ENCODE results near the gene SLC35F3.

SLC35F3 gene

DNA sequence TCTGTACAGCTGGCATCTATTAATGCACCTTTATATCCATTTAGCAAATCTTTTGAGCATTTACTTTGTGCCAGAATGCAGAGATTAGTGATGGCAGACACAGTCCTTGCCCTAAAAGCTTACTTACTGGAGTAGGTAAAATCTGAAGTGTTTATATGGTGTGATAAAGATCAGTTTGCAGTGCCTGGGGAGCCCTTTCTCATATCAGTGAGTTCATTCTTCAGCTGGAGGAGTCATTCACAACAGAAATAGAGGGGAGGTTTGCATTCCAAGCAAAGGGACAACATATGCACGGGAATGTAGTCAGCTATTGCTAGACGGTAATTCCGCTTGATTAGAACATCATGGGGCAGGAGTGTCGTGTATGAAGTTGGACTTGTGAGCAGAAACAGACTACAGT is 8.4 kb downstream of the SLC35F3 start:
- no peak for DNase-seq

DNA sequence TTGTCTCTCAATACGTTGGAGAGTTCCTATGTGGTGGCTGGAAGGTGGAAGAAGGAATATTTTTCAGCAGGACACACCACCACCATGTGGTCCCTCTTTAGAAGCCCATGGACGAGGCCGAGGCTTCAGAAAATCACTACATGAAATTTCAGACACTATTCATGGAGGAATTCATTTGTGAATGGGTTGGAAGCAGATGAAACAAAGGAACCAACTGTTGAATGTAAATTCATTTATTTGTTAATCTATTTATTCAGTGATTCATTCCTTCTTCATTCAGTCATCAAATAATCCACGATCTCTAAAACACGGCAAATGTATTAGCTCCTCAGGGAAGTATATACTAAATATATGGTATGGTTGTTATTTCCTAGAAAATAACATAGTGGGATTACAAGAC is 12.2 kb downstream of the SLC35F3 start:
- DNase-seq = no peak

- no peak for DNase-seq
These were observed 15.3 kb downstream of the SLC35F3 start for GRCh38 chr1:233919786-233920185.

DNA sequence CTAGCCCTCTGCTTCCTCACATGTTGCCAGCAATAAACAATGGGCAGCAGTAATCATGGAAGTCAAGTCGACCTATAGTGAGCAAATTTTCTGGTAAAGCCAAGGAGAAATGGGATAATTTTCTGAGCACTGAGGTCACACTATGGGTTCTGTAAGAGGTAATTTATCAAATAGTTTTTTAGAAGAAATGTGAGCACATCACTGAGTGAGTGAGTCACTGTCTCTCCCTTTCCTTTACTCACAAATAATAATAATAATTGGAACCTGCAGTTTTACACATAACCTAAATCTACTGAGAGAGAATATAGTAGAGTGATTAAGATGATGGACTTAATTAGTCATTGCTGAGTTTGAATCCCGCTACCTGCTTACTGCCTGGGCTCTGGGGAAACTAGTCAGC is 23.6 kb downstream of the SLC35F3 start:
- no peak for DNase-seq

DNA sequence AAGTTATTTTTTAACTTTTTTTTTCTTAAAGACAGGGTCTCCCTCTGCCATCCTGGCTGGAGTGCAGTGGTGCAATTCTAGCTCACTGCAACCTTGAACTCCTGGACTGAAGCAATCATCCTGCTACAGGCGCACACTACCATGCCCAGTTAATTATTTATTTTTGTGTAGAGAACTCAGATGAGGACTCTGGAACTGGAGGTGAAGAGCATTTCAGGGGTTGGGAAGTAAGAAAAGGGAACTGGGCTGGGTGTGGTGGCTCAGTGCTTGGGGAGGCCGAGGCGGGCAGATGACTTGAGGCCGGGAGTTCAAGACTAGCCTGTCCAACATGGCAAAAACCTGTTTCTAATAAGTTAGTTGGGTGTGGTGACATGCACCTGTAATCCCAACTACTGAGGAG is 28.9 kb downstream of the SLC35F3 start:
- no peak for DNase-seq

- no peak for DNase-seq
These were observed 30.9 kb downstream of the SLC35F3 start for GRCh38 chr1:233935297-233935868.

DNA sequence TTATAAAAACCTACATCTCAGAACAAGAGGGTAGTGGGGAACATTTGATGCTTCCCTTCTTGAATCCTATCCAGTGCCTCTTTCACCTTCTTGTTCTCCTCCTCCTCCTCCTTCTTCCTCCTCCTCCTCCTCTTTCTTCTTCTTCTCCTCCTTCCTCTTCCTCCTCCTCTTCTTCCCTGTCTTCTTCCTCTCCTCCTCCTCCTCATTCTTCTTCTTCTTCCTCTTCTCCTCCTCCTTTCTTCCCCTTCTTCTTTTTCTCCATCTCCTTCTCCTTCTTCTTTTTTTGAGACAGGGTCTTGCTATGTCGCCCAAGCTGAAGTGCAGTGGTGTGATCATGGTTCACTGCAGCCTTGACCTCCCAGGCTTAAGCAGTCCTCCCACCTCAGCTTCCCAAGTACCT is 31.9 kb downstream of the SLC35F3 start:
- no peak for DNase-seq

DNA sequence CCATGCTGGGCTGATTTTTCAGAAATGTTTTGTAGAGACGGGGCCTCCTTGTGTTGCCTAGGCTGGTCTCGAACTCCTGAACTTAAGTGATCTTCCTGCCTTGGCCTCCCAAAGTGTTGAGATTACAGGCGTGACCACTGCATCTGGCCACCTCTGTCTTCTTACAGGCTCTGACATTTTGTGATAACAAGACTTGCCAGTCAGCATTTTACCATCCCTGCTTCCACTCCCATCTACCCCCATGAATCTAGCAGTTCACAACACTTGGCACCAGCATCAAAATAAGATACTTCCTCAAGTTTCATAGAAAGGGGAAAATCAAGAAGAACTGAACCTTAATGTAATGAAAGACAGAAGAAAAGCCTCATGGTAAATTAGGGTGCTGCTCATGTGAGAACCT is 32.4 kb downstream of the SLC35F3 start:
- DNase-seq = no peak

GRCh38 chr1:233938476-233938875 is 34.0 kb downstream of the SLC35F3 start:
- DNase-seq = no peak

DNA sequence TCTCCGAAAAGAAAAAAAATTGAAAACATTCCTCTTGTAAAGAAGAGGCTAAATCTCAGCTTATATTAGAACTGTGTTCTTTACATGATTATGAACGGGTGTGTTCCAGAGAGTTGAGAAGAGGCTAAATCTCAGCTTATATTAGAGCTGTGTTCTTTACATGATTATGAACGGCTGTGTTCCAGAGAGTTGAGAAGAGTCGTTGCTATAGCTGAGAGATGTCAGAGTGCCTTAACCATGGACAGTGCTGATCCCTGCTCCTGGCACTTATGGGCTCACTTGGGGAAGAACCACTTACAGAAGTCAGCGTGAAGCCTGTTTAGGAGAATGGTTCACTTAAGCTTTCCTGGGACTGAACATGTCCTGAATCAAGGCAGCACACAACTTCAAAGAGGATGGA is 35.0 kb downstream of the SLC35F3 start:
- no peak for DNase-seq

- DNase-seq = no peak
These were observed 36.4 kb downstream of the SLC35F3 start for GRCh38 chr1:233940908-233941307.

DNA sequence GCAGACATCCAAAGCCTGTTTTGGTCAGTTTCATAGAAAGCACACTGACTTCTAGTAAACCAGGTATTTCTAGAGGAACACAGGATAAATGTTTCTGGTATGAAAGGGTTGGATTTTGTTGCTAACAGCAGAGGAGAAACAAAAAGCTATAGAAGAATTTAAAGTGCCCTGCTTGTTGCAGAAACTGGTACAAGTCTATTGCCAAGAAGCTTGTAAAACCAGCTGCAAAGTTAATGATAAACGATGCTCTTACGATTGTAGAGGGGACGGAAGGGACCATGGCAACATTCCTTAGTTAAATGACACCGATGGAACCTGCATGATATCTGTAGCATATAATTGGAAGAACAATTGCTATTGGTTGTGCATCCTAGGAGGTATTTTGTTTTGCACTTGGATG is 40.1 kb downstream of the SLC35F3 start:
- no peak for DNase-seq

DNA sequence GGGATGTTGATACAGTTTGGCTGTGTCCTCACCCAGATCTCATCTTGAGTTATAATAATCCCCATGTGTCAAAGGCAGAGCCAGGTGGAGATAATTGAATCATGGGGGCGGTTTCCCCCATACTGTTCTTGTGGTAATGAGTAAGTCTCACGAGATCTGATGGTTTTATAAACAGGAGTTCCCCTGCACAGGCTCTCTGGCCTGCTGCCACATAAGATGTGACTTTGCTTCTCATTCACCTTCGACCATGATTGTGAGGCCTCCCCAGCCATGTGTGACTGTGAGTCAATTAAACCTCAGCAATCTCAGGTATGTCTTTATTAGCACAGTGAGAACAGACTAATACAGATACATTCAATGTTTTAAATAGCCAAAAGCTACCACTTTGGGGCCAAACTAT is 41.1 kb downstream of the SLC35F3 start:
- no peak for DNase-seq

DNA sequence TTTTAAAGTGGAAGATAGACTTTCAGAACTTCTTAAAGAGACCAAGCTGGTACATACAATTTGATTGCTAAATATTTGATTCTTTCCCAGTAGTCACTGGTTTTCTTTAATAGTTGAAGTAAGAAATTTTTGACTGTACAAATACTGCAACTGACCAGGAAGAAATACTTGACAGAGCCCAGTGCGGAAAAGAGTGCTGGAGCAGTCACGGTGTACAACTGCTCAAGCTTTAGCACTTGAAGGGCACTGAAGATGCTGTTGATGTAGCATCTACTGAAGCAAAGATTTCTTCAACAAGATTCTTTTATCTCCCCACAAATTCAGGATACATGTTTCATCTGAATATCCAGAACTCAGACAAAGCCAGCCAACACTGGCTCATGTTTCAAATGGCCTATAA is 41.5 kb downstream of the SLC35F3 start:
- no peak for DNase-seq

GRCh38 chr1:233946724-233947123 is 42.2 kb downstream of the SLC35F3 start:
- DNase-seq = no peak

- no peak for DNase-seq
These were observed 47.3 kb downstream of the SLC35F3 start for GRCh38 chr1:233951804-233952203.

DNA sequence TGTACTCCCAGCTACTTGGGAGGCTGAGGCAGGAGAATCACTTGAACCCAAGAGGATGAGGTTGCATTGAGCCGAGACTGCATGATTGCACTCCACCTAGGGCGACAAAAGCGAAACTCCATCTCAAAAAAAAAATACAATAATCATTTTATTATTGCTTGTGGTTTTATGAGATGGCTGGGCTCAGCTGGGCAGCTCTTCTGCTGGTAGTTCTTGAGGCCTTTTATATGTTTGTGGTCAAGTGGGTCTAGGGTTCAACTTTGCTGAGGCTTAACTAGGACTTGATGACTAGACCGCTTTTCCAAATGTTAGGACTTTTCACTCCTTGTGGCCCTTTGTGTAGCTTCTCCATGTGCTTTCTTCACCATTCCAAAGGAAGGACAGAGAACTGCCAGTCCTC is 53.2 kb downstream of the SLC35F3 start:
- DNase-seq = no peak

GRCh38 chr1:233959102-233959501 is 54.6 kb downstream of the SLC35F3 start:
- DNase-seq = no peak

GRCh38 chr1:233959971-233960370 is 55.5 kb downstream of the SLC35F3 start:
- DNase-seq = no peak

DNA sequence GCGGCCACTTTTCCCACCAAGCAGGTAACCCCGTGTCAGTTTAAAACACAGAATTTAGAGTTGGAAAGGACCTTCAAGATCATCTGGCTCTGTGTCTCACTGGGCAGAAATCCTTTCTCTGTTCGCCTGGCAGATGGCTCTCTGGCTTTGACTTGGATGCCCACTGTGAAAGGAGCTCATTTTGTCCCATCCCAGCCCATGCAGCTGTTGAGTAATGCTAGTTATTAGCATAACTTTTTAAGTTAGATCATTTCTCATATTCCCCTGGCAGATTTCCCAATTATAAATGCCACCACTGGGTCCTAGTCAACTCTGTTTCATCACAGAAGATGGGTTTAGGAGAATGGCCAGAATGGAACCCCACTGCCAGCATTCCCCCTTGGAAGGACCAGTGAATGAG is 55.9 kb downstream of the SLC35F3 start:
- no peak for DNase-seq

DNA sequence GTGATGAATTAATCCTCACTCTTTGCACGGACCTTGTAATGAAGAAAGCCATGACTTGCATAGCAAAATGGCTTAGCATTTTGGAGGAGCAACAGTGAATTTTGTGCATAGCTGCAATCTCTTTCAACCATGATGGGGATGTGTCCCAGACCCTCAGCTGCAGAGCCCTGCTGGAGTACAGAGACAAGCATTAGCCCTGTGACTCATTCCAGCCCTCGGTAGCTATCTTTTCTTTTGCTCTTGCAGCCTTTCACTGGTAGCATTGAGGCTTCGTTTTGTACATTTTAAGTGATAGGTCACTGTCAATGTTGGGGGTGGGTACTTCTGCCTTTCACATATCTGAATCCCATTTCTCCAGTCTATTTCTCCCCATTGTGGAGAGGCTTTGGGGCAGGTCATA is 58.4 kb downstream of the SLC35F3 start:
- DNase-seq = no peak

DNA sequence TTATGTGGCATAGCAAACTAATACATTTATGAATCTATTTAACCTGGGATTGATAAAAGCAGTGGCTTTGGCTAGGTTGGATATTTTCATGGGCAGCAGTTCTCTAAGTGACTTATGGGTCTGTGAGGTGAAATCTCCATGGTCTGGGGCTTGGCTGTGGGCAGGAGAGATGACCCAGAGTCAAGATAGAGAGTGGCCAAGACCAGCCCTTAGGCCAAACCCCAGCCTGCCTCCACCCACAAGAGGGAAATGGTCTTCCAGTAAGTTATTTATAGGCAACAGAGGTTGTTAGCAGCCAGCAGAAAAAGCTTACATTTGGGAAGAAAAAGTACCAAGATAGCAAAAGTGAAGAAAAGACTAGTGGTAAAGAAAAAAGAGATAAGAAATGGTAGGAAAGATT is 61.4 kb downstream of the SLC35F3 start:
- no peak for DNase-seq

- no peak for DNase-seq
These were observed 67.3 kb downstream of the SLC35F3 start for GRCh38 chr1:233971753-233972152.

GRCh38 chr1:233972563-233972950 is 68.1 kb downstream of the SLC35F3 start:
- no peak for DNase-seq

- no peak for DNase-seq
These were observed 68.6 kb downstream of the SLC35F3 start for GRCh38 chr1:233972951-233973635.

Data from inflammatory macrophage treated with lipopolysaccharide for 4 hours (primary cell).